ENCODE results near the gene C3orf85.

The C3orf85 gene

DNA sequence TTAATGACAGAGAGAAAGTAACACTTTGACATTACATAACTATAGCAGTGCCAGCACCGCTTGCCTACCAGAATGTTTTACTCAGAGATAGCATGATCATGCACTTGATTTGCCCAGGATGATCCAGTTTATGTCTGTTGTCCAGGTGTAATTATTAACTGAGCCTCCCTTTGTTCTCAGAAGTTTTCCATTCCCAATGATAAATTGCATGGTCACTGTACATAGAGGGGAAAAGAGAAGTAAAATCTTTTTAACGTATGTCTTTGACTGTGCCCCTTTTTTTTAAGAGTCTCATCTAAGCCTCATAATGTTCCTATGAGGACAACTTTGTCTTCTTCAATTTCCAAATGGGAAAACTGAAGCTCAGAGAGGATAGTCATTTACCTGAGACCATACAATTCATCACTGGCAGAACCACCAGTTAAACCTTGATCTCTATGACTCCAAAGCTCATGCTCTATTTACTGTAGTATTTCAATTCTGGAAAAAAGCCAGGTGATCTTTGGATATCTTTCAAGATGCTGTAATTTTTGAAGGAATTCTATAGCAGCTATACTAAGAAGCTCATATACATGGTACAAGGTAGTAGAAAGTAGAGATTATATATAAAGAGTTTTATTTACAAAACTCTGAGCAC lies 25.1 kb downstream of the C3orf85 start:
- no peak overlapping the region for H3K4me3 ChIP-seq (ENCODE audit: control insufficient read depth, low read depth, low read length)
- TF ChIP-seq, protein P1, sequence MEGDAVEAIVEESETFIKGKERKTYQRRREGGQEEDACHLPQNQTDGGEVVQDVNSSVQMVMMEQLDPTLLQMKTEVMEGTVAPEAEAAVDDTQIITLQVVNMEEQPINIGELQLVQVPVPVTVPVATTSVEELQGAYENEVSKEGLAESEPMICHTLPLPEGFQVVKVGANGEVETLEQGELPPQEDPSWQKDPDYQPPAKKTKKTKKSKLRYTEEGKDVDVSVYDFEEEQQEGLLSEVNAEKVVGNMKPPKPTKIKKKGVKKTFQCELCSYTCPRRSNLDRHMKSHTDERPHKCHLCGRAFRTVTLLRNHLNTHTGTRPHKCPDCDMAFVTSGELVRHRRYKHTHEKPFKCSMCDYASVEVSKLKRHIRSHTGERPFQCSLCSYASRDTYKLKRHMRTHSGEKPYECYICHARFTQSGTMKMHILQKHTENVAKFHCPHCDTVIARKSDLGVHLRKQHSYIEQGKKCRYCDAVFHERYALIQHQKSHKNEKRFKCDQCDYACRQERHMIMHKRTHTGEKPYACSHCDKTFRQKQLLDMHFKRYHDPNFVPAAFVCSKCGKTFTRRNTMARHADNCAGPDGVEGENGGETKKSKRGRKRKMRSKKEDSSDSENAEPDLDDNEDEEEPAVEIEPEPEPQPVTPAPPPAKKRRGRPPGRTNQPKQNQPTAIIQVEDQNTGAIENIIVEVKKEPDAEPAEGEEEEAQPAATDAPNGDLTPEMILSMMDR (IDR thresholded peaks at IDR 0.05; ENCODE audit: control insufficient read depth, insufficient read depth, low read depth, low read length, missing control alignments), result no peak
- no peak for DNase-seq (ENCODE audit: low read depth)

DNA sequence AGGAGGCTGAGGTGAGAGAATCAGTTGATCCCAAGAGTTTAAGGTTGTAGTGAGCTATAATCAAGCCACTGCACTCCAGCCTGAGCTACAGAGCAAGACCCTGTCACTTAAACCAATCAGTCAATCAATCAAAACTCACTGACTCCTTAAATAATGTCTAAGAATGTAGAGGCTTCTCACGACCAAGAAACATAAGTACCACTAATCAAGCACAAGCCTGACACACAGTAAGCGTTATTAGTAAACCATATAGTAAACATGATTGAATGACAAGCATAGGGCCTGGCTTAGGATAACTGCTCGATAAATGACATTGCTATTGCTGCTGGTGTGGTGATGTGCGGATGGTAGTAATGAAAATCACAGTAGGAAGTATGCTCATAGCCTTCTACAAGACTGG lies 29.4 kb downstream of the C3orf85 start:
- H3K4me3 ChIP-seq (ENCODE audit: control insufficient read depth, low read depth, low read length), result no peak overlapping the region
- TF ChIP-seq, protein P1 (IDR thresholded peaks at IDR 0.05; ENCODE audit: control insufficient read depth, insufficient read depth, low read depth, low read length, missing control alignments), result no peak
- DNase-seq (ENCODE audit: low read depth), result no peak

DNA sequence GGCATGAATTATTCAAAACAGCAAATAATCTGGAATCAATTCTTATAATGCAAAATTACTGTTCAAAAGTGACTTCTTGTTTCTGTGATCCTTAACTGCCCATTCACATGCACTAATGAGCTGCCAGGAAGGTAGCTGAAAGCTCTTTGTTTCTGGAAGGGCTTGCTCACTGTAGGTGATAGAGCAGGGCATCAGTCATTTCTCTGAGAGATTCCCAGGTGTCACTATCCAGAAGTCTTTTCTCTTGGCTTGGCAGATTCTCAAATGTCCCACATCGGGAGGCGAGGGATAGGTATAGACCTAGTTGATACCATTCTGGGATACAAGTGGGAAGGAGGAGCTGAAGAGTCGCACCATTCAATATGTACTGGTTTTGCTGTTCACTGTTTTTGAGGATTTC lies 35.0 kb downstream of the C3orf85 start:
- TF ChIP-seq, protein P1 (IDR thresholded peaks at IDR 0.05; ENCODE audit: control insufficient read depth, insufficient read depth, low read depth, low read length, missing control alignments), result no peak
- no peak for DNase-seq (ENCODE audit: low read depth)
- H3K4me3 ChIP-seq (ENCODE audit: control insufficient read depth, low read depth, low read length), result no peak overlapping the region

DNA sequence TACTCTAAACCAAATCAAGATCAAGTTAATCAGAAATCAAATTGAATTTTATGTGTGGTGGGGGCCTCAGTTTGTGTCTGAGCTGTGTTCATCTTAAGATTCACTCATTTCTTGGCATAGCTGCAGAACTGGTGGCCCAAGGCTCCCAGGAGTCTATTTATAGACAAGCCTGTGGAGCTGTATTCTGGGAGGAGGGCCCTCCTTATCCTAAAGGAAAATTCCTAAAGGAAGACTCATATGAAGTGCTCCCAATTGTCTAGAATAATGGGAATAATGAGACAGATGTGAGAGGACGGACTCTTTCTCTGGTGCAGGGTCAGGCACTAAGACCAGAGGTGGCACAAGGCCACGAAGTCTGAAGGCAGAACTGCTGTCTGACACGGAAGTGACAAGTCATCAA lies 38.9 kb downstream of the C3orf85 start:
- TF ChIP-seq, protein P1 (IDR thresholded peaks at IDR 0.05; ENCODE audit: control insufficient read depth, insufficient read depth, low read depth, low read length, missing control alignments), result no peak
- DNase-seq (ENCODE audit: low read depth), result no peak

DNA sequence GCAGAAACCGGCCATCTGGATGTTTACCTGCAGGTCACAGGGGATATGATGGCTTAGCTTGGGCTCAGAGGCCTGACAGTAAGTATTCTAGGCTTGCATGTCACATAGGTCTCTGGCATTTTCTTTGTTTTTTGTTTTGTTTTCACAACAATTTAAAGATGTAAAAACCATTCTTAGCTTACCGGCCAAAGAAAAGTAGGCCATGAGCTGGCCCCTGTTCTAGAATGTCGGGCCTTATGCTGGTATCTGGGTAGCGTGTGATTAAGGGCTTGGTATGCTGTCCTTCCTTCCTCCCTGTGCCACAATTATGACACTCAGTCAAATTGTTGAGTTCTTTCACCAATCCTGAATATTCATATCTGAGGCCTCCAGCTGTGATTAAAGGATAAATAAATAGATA lies 40.2 kb downstream of the C3orf85 start:
- DNase-seq (ENCODE audit: low read depth), result no peak
- no peak overlapping the region for H3K4me3 ChIP-seq (ENCODE audit: control insufficient read depth, low read depth, low read length)
- TF ChIP-seq, protein P1 (IDR thresholded peaks at IDR 0.05; ENCODE audit: control insufficient read depth, insufficient read depth, low read depth, low read length, missing control alignments), result no peak

More for the DNA sequence above, 38.9 kb downstream of the C3orf85 start:
- no peak overlapping the region for H3K4me3 ChIP-seq (ENCODE audit: control insufficient read depth, low read depth, low read length)

DNA sequence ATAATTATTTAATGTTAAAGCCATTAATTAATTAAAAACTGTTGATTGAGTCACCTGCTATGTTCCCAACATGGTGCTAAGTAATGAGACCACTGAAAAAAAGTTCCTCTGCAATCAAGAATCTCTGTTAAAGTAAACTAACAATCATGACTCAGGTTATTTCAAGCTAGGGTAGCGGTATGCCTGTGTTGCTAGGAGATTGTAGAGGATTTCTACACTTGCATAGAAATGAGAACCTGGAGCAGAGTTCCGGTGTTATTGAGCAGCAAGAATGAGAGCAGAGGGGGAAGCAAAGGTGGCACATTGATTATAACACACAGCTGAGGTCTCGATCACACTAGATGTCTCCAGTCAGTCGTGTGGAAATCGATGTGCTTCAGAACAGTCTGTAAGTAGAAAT lies 41.4 kb downstream of the C3orf85 start:
- no peak for DNase-seq (ENCODE audit: low read depth)
- H3K4me3 ChIP-seq (ENCODE audit: control insufficient read depth, low read depth, low read length), result no peak overlapping the region
- TF ChIP-seq, protein P1 (IDR thresholded peaks at IDR 0.05; ENCODE audit: control insufficient read depth, insufficient read depth, low read depth, low read length, missing control alignments), result no peak
